NCI-H2107 treated with DMSO at 0.1 percent for 48 hours (cell line): ENCODE data around the gene MEIOB.

Experiments
- DNase-seq: peaks from one replicate; lab custom pipeline; 2025; ENCODE audit not compliant: unreplicated experiment; lab: John Stamatoyannopoulos, UW

MEIOB gene

DNA sequence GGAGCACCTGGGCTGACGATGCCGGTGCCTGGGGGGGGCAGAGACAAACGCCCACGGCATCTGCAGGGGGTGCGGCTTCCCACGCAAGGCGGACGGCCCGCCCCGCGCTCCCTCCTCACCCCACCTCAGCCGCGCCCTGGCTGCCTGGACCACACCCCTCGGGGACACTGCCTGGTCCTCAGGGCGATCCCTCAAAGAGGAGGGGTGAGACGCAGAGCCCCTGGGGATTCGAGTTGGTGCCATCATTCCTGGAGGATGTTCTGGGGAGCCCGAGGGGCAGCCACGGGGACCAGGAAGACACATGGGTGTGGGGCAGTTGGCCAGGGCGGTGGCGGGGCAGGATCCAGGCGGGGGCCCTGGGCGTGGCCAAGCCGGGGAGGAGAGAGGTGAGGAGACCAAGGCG, 82.3 kb downstream of the MEIOB start:
- no peak for DNase-seq

DNA sequence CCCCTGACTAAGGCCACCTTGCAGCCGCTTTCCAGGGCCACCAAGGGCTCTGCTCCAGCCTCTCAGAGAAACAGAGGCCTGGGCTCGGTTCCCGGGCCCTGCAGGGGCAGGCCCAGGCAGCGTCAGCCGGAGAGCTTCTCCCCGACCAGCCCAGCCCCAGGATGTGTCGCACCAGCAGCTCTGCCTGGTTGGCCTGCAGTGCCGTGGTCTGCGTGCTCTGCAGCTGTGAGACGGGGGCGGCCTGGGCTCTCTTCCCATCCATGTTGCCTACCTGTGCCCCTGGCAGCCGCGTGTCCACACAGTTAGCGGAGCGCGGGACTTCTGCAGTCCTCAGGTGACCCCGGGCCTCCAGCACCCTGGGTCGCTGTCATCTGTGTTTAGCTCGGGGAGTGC, 83.3 kb downstream of the MEIOB start:
- DNase-seq: no peak

DNA sequence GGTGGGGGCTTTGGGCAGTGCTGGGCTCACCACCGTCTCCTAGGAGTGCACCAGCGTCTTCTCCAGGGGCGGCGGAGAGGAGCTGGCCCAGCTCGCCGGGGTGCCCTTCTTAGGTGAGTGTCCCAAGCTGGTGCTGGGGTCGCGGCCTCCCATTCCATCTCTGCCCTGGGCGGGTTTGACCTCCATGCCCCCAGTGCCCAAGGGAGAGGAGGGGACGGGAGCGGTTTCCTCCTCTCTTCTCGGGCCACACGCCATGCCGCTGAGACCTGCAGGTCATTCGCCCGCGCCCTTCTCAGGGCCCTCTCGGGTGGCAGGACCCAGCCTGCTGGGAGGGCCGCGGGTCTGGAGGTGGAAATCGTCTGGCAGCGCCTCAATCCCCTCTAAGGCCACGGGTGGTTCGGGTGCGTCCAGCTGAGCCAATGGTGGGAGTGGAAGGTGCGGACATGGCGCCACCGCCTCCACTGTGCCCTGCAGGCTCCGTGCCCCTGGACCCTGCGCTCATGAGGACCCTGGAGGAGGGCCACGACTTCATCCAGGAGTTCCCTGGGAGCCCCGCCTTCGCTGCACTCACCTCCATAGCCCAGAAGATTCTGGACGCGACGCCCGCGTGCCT, 83.8 kb downstream of the MEIOB start:
- no peak for DNase-seq

DNA sequence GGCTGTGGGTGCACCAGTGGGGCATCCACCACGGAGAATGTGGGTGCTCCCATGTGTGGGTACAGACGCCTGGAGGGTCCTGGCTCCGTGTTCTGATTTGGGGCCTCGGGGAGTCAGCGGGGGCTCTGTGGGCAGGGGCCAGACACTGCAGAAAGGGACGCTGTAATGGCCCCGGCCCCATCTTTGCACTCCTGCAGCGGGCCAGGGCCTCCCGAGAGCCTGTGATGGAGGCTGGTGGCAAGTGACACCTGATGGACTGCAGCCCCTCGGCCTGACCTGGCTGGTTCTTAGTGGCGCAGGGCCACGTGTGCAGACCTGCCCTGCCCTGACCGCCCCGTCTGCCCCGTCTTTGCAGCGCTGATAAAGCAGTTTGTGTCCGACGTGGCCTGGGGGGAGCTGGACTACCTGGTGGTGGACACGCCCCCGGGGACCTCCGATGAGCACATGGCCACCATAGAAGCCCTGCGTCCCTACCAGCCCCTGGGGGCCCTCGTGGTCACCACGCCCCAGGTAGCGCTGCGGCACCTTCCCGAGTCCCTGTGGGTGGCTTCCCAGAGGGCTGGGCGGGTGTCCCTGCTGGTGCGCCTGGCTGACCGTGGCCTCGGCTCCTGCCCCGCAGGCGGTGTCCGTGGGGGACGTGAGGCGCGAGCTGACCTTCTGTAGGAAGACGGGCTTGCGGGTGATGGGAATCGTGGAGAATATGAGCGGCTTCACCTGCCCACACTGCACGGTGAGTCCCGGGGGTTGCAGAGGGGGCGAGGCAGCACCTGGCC, 84.5 kb downstream of the MEIOB start:
- DNase-seq: no peak

DNA sequence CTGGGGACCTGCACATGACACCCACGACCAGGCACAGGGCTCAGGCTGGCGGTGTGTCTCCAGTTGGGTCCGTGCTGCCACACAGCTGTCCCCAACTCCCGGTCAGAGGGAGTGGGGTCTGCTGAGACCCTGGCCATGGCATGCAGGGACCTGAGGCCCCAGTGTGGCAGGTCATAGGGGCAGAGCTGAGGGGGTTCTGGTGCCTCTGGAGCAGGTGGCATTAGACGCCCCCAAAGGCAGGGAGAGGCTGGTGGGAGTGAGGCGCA, 85.0 kb downstream of the MEIOB start:
- no peak for DNase-seq

DNA sequence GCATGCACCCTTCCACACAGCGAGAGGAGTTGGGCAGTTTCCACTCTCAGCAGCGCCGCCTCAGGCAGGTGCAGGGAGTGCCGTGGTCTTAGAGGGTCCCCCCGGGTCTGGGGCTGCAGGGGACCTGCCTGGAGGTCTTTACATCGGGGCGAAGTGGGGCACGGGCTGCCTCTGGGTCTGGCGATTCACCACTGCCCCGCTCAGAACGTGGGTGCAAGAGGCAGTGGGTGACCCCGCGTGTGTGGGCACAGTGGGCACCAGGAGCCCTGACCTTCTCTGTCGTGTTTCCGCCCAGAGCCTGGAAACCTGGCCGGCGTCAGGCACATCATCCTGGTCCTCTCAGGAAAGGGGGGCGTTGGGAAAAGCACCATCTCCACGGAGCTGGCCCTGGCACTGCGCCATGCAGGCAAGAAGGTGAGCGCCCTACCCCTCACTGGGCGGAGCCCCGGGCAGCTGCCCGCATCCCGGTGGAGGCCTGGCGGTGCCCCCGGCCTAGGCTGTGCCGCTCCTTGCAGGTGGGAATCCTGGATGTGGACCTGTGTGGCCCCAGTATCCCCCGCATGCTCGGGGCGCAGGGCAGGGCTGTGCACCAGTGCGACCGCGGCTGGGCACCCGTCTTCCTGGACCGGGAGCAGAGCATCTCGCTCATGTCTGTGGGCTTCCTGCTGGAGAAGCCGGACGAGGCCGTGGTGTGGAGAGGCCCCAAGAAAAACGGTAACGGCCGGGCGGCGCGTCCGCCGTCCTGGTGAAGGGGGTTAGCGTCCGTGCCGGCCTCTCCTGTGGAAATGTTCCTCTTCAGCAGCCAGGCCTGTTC, 85.5 kb downstream of the MEIOB start:
- DNase-seq: no peak

DNA sequence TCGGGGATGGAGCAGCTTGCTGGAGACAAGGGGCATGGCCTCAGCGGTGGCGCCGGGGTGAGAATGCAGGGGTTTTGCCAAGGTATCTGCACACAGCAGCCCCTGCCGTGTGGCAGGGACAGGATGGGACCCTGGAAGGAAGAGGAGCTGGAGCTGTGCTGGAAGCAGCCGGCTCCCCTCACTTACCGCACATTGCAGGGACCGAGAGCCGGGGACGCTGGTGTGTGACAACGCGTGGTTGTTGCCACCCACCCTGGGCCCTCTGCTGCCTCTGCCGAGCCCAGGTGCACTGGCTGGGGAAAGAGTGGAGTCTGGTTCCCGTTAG, 86.2 kb downstream of the MEIOB start:
- no peak for DNase-seq

DNA sequence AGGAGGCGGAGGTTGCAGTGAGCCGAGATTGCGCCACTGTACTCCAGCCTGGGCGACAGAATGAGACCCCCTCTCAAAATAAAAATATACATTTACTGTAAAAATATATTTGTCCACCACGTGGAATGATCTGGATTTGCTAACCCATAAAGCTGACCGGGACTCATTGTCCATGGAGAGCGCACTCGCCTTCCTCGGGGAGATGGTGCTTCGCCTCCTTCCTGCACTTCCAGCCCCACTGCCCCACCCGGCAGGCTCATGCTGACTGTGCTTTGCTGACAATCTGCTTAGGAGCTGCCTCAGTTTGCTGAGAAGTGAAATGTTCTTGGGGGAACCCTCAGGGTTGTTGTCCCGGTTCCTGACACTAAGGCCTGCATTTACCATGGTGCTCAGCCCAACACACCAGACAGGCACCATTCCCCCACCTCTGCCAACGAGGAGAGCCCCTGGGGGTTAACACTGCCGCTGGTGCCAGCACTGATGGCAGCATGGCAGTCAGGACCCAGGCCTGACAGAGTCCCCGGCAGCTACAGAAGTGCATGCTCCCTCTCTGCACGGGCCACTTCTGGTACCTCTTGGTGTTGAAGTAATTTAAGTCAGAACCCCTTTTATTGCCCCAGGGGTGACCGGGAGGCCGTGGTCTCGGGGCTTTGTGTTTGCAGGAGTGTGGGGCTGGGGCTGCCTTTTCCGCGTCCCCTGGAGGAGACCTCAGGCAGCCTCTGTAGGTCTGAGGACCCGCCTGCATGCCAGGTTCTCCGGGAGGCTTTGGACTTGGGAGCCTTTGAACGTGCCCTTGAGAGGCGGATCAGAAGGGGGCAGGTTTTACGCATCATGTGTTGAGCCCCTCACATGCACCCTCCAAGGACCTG, 86.8 kb downstream of the MEIOB start:
- no peak for DNase-seq
